DND-41 (cell line): Measurements from ENCODE around the gene NTM.

Experiments
- ATAC-seq: fragments of 200-7000 bp; cut with Tn5 transposase; 3 replicates; pipeline ENCODE4 v1.9.1; 2021; ENCODE audit warnings: low read depth; ENCODE audit not compliant: insufficient read depth
- DNase-seq: peaks from one replicate; pipeline ENCODE4 v3.0.0-alpha.2; 2020
- H2AFZ ChIP-seq: 2 replicates; pipeline ENCODE4 v1.6.0; 2012; ENCODE audit warnings: low read depth, low read length
- H3K27ac ChIP-seq: 2 replicates; pipeline ENCODE4 v1.5.1; 2012; ENCODE audit warnings: low read length, inconsistent platforms
- H3K27me3 ChIP-seq: fragments of 200-600 bp; sonication (generic); 2 replicates; pipeline ENCODE4 v1.6.0; 2012; ENCODE audit warnings: low read length, mild to moderate bottlenecking, inconsistent platforms; ENCODE audit not compliant: insufficient read depth, poor library complexity
- H3K36me3 ChIP-seq: 2 replicates; pipeline ENCODE4 v1.5.1; 2012; ENCODE audit warnings: low read length, inconsistent platforms; ENCODE audit not compliant: insufficient read depth
- H3K4me1 ChIP-seq: 2 replicates; pipeline ENCODE4 v1.5.1; 2012; ENCODE audit warnings: mild to moderate bottlenecking, low read length; ENCODE audit not compliant: insufficient read depth
- H3K4me2 ChIP-seq: 2 replicates; pipeline ENCODE4 v1.6.0; 2012; ENCODE audit warnings: mild to moderate bottlenecking, moderate library complexity, low read length, inconsistent platforms; ENCODE audit not compliant: insufficient read depth
- H3K4me3 ChIP-seq, 2 experiments: fragments of 200-600 bp in 1 of 2; shearing (Covaris generic) in 1 of 2; 2 replicates each; pipeline ENCODE4 v1.5.1; 2012 to 2016; ENCODE audit warnings: inconsistent platforms in 2 of 2, low read length in 2 of 2, mild to moderate bottlenecking in 2 of 2, low read depth in 1 of 2, moderate library complexity in 1 of 2
- H3K79me2 ChIP-seq: 2 replicates; pipeline ENCODE4 v1.6.0; 2012; ENCODE audit warnings: low read length, inconsistent platforms; ENCODE audit not compliant: insufficient read depth
- H3K9ac ChIP-seq: 2 replicates; pipeline ENCODE4 v1.6.0; 2012; ENCODE audit warnings: low read depth, mild to moderate bottlenecking, inconsistent platforms, low read length, moderate library complexity
- H3K9me3 ChIP-seq: 2 replicates; pipeline ENCODE4 v1.5.1; 2012; ENCODE audit warnings: low read length, moderate library complexity, mild to moderate bottlenecking, inconsistent platforms; ENCODE audit not compliant: insufficient read depth, severe bottlenecking
- H4K20me1 ChIP-seq: 2 replicates; pipeline ENCODE4 v1.6.0; 2012; ENCODE audit warnings: low read length; ENCODE audit not compliant: insufficient read depth
- EZH2 ChIP-seq: IDR thresholded peaks from 3 replicates; pipeline ENCODE4 v1.6.1; 2012; ENCODE audit warnings: borderline replicate concordance, low read depth, mild to moderate bottlenecking, moderate library complexity, low read length, inconsistent platforms; ENCODE audit not compliant: severe bottlenecking
- TF ChIP-seq, protein P1 (sequence below): IDR thresholded peaks from 2 replicates; pipeline ENCODE4 v1.5.1; 2012; ENCODE audit warnings: borderline replicate concordance, low read length, moderate library complexity, mild to moderate bottlenecking; ENCODE audit not compliant: poor library complexity, severe bottlenecking; ENCODE audit errors: extremely low read depth

The NTM gene

DNA sequence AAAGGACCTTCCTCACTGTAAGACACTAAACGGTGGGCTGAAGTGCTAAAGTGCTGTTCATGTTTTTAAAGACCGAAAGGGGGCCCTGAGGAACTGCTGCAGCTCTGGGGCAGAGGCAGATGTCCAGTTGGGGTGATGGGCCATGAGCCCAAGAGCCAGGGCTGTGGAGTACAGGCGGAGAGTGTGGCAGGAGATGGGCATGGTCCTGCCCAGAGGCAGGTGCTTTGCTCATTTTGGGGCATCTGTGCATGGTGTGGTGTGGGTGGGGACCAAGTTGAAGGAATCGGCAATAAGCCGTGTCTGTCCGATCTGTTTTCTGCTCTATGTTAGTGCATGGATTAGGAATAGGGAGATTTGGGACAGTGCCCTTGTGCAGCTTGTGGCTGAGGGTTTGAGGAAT, 258.3 kb downstream of the NTM start:
- peaks cover 10% of the 10 kb centered on the region for H3K4me1 ChIP-seq
- H3K79me2 ChIP-seq = no peaks in the 10 kb centered on the region

DNA sequence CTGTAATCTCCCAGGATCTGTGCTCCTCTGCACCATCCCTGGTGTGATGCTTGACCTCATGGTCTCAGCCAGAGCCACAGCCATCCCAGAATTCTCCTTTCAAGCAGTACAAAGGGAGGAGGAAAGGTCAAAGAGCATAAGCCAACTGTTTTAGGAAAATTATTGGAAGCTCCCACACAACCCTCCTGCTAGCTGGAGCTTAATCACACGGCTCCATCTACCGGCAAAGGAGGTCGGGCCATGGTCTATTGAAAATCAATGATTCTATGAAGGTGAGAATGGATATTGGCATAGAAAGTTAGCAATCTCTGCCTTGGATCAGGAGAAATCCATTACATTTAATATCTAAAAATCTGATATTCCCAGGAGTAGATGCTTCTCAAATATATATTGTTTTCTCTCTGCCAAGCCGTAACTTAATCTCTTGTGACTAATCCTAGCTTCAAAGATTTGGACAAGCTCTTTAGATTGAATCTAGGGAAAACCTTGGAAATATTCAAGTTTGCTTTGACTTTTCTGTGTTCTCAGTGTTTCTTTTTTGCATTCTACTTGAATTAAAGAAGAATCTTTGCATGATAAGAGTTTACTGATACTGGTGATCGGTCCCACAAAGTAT, 259.6 kb downstream of the NTM start:
- H3K79me2 ChIP-seq = no peaks in the 10 kb centered on the region
- no peak overlapping the region for H3K9ac ChIP-seq
- TF ChIP-seq, protein P1, sequence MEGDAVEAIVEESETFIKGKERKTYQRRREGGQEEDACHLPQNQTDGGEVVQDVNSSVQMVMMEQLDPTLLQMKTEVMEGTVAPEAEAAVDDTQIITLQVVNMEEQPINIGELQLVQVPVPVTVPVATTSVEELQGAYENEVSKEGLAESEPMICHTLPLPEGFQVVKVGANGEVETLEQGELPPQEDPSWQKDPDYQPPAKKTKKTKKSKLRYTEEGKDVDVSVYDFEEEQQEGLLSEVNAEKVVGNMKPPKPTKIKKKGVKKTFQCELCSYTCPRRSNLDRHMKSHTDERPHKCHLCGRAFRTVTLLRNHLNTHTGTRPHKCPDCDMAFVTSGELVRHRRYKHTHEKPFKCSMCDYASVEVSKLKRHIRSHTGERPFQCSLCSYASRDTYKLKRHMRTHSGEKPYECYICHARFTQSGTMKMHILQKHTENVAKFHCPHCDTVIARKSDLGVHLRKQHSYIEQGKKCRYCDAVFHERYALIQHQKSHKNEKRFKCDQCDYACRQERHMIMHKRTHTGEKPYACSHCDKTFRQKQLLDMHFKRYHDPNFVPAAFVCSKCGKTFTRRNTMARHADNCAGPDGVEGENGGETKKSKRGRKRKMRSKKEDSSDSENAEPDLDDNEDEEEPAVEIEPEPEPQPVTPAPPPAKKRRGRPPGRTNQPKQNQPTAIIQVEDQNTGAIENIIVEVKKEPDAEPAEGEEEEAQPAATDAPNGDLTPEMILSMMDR = no peak
- TF ChIP-seq EZH2 = no peak
- peaks cover 20% of the 10 kb centered on the region for H3K4me1 ChIP-seq
- H3K4me2 ChIP-seq = no peak overlapping the region
- H3K36me3 ChIP-seq = no peaks in the 10 kb centered on the region
- ATAC-seq = no peak
- no peaks in the 10 kb centered on the region for H4K20me1 ChIP-seq
- no peak for DNase-seq
- no peak overlapping the region for H2AFZ ChIP-seq
- no peaks in the 10 kb centered on the region for H3K9me3 ChIP-seq
- no peaks in the 10 kb centered on the region for H3K27me3 ChIP-seq
- H3K4me3 ChIP-seq = no peak overlapping the region
- no peak overlapping the region for H3K27ac ChIP-seq

More for the DNA sequence above, 258.3 kb downstream of the NTM start:
- DNase-seq = no peak
- Histone ChIP-seq H3K9ac (no peak overlapping the region), H3K27me3 (no peaks in the 10 kb centered on the region), H3K4me2 (no peak overlapping the region), H4K20me1 (no peaks in the 10 kb centered on the region), H3K4me3 (no peak overlapping the region), H2AFZ (no peak overlapping the region), H3K36me3 (no peaks in the 10 kb centered on the region), H3K27ac (no peak overlapping the region), H3K9me3 (no peaks in the 10 kb centered on the region)
- no peak for ATAC-seq
- TF ChIP-seq, protein P1 = no peak
- TF ChIP-seq EZH2 = no peak

DNA sequence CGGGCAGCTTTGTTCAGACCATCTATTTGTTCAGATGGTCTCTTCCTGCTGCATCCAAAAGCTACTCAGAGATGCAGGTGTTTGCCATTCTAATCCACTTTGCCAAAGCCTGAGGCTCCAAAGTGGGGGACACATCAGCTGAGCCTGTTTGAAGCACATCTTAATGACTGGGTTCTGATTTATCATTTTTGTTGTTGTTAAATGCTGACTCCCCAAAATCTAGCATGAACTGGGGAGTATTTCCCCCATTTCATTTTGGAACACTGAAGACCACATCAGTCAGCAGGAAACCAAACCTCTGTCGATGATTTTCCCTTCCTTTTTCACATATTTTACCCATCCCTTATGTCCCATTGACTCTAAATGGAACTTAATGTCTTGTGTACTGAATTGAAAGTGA, 262.6 kb downstream of the NTM start:
- DNase-seq = no peak
- H3K79me2 ChIP-seq = no peaks in the 10 kb centered on the region
- no peaks in the 10 kb centered on the region for H3K27me3 ChIP-seq
- peaks cover 43% of the 10 kb centered on the region for H3K4me1 ChIP-seq
- H3K27ac ChIP-seq = 0 out of 2 replicates have a peak overlapping the region, but pooled peaks have one; percentile 8
- no peaks in the 10 kb centered on the region for H3K36me3 ChIP-seq
- H4K20me1 ChIP-seq = no peaks in the 10 kb centered on the region
- no peak overlapping the region for H3K9ac ChIP-seq
- no peaks in the 10 kb centered on the region for H3K9me3 ChIP-seq
- TF ChIP-seq, protein P1 = no peak
- no peak for TF ChIP-seq EZH2
- no peak for ATAC-seq
- no peak overlapping the region for H2AFZ ChIP-seq
- H3K4me2 ChIP-seq = peak overlapping the region; percentile 14; the same call in 1 of the 2 replicates
- no peak overlapping the region for H3K4me3 ChIP-seq
